A673 (cell line): ENCODE measurements around the gene CDKN1A.

Experiments
- EZH2 ChIP-seq: fragments of 200-600 bp; sonication (generic); IDR thresholded peaks from 2 replicates; pipeline ENCODE4 v1.6.1; 2017; ENCODE audit warnings: borderline replicate concordance, low read depth, mild to moderate bottlenecking, mixed read lengths, antibody characterized with exemption, low read length; ENCODE audit not compliant: poor library complexity, severe bottlenecking
- TF ChIP-seq, protein P1 (sequence below): fragments of 300-800, 200-600 bp; sonication (generic); conservative IDR thresholded peaks from 2 replicates; pipeline ENCODE4 v1.5.1; 2017; ENCODE audit warnings: low read depth, mild to moderate bottlenecking, antibody characterized with exemption, low read length, moderate library complexity, mixed read lengths

DNA sequence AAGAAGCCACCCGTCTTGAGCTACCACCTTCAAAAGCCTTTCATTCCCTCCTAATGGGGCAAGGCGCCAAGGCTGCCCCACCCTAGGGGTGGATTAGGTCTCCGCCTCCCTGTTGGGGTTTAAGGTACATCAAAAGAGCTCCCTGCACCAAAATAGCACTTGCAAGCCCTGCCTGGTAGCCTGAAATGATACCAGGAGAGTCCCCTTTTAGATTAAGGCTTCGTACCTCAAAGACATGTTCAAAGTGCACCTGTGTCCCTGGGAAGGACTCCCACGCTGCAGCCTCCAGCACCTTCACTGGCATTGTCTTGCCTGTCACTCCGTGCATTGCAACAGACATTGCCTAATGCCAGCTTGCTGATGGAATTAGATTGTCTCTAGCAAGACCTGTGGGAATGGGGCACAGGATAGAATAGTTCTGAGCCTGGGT is 15.7 kb upstream of the CDKN1A start:
- TF ChIP-seq, protein P1, sequence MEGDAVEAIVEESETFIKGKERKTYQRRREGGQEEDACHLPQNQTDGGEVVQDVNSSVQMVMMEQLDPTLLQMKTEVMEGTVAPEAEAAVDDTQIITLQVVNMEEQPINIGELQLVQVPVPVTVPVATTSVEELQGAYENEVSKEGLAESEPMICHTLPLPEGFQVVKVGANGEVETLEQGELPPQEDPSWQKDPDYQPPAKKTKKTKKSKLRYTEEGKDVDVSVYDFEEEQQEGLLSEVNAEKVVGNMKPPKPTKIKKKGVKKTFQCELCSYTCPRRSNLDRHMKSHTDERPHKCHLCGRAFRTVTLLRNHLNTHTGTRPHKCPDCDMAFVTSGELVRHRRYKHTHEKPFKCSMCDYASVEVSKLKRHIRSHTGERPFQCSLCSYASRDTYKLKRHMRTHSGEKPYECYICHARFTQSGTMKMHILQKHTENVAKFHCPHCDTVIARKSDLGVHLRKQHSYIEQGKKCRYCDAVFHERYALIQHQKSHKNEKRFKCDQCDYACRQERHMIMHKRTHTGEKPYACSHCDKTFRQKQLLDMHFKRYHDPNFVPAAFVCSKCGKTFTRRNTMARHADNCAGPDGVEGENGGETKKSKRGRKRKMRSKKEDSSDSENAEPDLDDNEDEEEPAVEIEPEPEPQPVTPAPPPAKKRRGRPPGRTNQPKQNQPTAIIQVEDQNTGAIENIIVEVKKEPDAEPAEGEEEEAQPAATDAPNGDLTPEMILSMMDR = no peak
- TF ChIP-seq EZH2 = no peak
